Endometrium (tissue), 2 donors: ENCODE results near the gene DENND6B.
"Not testable (repeated sequence)": the region's sequence is repeated elsewhere in the genome, so short reads cannot be mapped to it uniquely, and the experiment has no call there.

Experiments used
- FAIRE-seq: peaks from 2 replicates; lab custom pipeline; 2012; peaks lifted over from hg19 to GRCh38; lab: Jason Lieb, UNC
- donor health status: control.
- donor health status: control.

The DENND6B gene, protein sequence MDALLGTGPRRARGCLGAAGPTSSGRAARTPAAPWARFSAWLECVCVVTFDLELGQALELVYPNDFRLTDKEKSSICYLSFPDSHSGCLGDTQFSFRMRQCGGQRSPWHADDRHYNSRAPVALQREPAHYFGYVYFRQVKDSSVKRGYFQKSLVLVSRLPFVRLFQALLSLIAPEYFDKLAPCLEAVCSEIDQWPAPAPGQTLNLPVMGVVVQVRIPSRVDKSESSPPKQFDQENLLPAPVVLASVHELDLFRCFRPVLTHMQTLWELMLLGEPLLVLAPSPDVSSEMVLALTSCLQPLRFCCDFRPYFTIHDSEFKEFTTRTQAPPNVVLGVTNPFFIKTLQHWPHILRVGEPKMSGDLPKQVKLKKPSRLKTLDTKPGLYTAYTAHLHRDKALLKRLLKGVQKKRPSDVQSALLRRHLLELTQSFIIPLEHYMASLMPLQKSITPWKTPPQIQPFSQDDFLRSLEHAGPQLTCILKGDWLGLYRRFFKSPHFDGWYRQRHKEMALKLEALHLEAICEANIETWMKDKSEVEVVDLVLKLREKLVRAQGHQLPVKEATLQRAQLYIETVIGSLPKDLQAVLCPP

GRCh38 chr22:50326956-50327710 is at the start of gene DENND6B:
DENND6B (minus strand) TSS chr22:50327012; CDS start chr22:50326988, 24 bp downstream.
- FAIRE-seq, result no peak

DNA sequence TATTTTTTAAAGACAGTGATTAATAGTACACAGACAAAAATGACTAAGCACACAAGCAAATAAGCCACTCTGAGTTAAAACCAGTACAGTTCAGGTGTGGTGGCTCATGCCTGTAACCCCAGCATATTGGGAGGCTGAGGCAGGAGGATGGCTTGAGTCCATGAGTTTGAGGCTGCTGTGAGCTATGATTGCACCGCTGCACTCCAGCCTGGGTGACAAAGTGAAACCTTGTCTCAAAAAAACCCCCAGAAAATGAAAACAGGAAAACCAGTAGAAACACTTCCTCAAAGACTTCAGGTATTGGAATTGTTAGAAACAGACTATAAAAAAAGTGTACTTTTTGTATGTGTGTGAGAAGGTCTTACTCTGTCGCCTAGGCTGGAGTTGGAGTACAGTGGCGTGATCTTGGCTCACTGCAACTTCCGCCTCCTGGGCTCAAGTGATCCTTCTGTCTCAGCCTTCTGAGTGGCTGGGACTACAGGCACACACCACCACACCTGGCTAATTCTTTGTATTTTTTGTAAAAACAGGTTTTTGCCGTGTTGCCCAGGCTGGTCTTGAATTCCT is 49.4 kb upstream of the DENND6B start:
- FAIRE-seq, result no peak

DNA sequence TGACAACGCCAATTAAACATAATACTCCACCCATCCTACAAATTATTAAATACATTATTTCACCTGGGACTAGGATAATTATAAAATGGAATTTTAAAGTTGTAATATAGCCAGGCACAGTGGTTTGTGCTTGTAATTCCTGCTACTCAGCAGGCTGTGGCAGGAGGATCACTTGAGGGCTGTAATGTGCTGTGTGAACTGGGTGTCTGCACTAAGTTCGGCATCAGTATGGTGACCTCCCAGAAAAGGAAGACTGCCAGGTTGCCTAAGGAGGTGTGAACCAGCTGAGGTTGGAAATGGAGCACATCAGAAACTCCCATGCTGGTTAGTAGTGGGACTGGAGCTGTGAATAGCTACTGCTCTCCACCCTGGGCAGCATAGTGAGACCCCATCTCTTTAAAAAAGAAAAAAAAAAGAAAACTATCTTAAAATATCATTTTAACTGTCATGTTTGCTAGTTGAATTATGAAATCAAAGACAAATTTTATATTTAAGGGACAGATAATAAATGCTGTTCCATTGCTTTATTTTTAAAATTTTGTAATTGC is 44.4 kb upstream of the DENND6B start:
- no peak for FAIRE-seq

DNA sequence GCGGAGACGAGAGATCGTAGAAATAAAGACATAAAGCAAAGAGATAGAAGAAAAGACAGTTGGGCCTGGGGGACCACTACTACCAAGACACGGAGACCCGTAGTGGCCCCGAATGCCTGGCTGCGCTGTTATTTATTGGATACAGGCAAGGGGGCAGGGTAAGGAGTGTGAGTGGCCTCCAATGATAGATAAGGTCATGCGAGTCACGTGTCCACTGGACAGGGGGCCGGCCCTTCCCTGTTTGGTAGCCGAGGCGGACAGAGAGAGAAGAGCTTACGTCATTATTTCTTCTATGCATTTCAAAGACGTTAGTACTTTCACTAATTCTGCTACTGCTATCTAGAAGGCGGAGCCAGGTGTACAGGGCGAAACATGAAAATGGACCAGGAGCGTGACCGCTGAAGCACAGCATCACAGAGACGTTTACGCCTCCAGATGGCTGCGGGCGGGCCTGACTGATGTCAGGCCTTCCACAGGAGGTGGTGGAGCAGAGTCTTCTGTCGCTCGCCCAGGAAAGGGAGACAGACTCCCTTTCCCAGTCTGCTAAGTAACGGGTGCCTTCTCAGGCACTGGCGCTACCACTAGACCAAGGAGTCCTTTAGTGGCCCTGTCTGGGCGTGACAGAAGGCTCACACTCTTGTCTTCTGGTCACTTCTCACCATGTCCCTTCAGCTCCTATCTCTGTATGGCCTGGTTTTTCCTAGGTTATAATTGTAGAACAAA is 41.1 kb upstream of the DENND6B start:
- FAIRE-seq, result no peak

- not testable (repeated sequence) for FAIRE-seq
These were observed 37.0 kb upstream of the DENND6B start for GRCh38 chr22:50363803-50364194.

- FAIRE-seq, result no peak
These were observed 36.5 kb upstream of the DENND6B start for GRCh38 chr22:50363166-50363802.

- no peak for FAIRE-seq
These were observed 34.9 kb upstream of the DENND6B start for GRCh38 chr22:50361688-50362087.

DNA sequence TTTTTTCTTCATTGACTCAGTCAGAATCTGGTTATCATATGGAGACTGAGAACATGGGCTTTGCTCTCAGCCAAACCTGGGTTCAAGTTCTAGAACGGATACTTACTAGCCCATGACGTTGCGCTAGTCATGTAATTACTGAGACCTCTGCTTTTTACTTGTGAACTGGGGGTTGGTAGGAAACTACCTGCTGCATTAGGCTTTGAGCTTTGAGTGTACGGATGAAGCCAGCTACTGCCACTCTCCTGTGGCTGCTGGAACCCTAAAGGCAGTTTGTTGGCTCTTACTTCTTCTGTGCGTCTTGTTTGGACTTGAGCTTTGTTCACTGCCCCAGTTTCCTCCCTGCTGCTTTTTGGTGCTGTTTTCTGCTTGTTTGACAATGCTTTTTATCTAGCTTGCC is 34.4 kb upstream of the DENND6B start:
- no peak for FAIRE-seq

GRCh38 chr22:50360578-50360977 is 33.8 kb upstream of the DENND6B start:
- FAIRE-seq, result no peak

- no peak for FAIRE-seq
These were observed 30.9 kb upstream of the DENND6B start for GRCh38 chr22:50357756-50358155.

DNA sequence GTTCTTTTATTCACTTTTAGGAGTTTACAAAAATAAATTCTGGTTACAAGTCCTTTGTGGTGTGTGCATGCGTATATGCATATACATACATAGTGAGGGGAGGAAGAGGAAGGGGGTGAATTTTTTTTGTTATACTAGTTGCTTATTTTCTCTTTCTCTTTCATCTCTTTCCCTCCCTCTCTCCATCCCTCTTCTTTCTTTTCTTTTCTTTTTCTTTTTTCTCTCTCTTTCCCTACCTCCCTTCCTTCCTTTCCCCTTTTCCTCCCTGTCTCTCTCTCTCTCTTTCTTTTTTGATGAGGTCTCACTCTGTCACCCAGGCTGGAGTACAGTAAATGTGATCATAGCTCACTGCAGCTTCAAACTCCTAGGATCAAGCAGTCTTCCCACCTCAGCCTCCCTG is 30.4 kb upstream of the DENND6B start:
- FAIRE-seq, result no peak

DNA sequence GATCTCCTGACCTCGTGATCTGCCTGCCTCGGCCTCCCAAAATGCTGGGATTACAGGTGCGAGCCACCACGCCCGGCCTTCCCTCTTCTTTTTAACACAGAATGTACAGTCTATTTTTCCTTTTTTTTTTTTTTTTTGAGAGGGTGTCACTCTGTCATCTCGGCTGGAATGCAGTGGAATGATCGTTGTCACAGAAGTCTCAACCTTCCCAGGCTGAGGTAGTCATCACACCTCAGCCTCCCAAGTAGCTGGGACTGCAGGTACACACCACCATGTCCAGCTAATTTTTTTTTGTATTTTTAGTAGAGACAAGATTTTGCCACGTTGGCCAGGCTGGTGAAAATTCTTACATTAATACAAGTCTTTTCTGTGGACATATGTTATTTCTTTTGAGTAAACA is 29.4 kb upstream of the DENND6B start:
- FAIRE-seq, result no peak

- FAIRE-seq, result no peak
These were observed 21.2 kb upstream of the DENND6B start for GRCh38 chr22:50348058-50348457.

- FAIRE-seq, result no peak
These were observed 20.3 kb upstream of the DENND6B start for GRCh38 chr22:50347157-50347556.

- FAIRE-seq, result no peak
These were observed 19.7 kb upstream of the DENND6B start for GRCh38 chr22:50346470-50346869.

DNA sequence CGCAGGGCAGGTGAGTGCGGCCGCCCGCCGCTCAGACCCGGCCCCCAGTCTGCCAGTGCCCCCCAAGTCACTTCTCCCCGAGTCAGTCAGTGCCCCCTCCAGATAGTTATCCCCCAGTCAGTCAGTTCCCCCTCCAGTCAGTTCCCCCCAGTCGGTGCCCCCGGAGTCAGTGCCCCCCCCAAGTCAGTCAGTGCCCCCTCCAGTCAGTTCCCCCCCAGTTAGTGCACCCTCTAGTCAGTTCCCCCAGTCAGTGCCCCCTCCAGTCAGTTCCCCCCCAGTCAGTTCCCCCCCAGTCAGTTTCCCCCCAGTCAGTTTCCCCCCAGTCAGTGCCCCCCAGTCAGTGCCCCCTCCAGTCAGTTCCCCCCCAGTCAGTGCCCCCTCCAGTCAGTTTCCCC is 16.7 kb upstream of the DENND6B start:
- FAIRE-seq, result no peak

- FAIRE-seq, result no peak
These were observed 16.1 kb upstream of the DENND6B start, which contains the start of gene PPP6R2 for GRCh38 chr22:50342651-50343540. PPP6R2 (plus strand) TSS chr22:50343327; CDS start chr22:50393909, 50,582 bp downstream.

GRCh38 chr22:50341977-50342650 is 15.3 kb upstream of the DENND6B start:
- FAIRE-seq, result no peak
